Urothelium cell line (cell line): ENCODE measurements around the gene CFAP57.
"Not testable (repeated sequence)": the region's sequence is repeated elsewhere in the genome, so short reads cannot be mapped to it uniquely, and the experiment has no call there.

ENCODE experiments used
- DNase-seq: peaks from one replicate; pipeline ENCODE4 v3.0.0; 2011; ENCODE audit warnings: low spot score, mixed read lengths
- FAIRE-seq: peaks from 2 replicates; lab custom pipeline; 2011; peaks lifted over from hg19 to GRCh38; lab: Jason Lieb, UNC

CFAP57 gene

DNA sequence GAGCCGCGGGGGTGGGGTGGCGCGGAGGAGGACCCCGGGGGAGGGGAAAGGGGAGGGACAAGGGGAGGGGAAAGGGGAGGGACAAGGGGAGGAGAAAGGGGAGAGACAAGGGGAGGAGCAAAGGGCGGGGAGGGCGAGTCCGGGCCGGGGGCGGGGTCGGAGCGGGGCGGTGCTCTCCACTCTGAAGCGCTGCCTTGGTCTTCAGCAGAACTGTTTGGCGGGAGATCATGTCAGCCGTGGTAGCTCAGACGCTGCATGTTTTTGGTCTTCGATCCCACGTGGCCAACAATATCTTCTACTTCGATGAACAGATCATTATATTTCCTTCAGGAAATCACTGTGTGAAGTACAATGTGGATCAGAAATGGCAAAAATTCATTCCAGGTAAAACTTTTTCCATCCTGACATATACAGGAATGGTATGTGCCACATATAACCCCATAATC, 420 bp downstream of the CFAP57 start:
- DNase-seq: peak; percentile 97
- peak; percentile 88 for FAIRE-seq

DNA sequence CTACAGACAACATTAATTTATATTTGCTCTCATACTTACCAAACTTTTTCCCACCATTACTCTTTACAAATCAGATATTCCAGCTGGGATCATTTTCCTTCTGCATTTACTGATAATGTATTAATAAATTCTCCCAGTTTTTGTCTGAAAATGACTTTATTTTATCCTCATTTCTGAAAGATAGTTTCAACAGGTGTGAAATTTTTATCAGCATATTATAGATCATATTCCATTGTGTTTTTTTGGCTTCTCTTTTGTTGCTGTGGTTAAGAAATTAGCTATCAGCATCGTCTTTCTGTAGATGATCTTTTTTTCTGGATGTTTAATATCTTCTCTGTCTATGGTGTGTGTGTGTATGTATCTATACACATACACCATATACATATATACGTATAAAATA, 2.7 kb downstream of the CFAP57 start:
- no peak for DNase-seq
- FAIRE-seq: no peak

DNA sequence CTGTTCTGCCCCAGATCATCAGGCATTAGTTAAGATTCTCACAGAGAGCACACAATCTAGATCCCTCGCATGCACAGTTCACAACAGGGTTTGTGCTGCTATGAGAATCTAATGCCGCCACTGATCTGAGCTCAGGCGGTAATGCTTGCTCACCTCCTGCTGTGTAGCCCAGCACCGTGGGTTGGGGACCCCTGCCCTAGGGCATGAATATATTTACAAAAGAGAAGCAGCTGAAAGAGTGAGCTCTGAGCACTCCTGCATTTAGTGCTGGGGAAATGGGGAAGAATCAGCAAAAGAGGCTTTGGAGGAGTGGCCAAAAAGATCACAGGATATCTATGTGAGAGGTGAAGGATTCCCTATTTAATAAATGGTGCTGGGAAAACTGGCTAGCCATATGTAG, 5.6 kb downstream of the CFAP57 start:
- DNase-seq (no peak), FAIRE-seq (no peak)

DNA sequence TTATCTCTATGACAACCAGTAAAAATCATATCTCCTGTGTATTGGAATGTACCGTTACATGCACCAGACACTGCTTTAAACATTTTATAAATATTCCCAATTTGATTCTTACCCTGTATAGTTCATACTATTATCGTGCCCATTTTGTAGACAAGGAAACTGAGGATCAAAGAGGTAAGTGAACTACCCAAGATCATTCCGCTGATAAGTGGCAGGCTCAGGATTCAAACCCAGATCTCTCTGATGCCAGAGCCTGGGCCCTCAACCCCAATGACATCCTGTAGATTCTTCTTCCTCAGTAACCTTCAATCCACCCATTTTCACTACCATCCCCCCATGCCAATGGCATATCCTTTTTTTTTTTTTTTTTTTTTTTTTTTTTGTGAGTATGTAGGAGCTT, 12.3 kb downstream of the CFAP57 start:
- DNase-seq (no peak), FAIRE-seq (no peak)

DNA sequence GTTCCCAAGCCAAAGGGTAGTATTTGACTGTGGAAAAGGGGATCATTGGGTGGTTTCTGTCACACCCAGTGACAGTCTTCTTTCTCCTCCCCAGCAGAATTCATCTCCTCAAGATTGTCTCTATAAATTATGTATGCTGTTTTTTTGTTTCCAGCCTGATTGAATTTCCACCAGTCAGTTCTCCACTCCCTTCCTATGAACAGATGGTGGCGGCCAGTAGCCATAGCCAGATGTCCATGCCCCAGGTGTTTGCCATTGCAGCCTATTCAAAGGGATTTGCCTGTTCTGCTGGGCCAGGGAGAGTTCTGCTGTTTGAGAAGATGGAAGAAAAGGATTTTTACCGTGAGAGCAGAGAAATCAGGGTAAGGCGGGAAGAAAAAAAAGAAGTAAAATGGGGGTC, 12.9 kb downstream of the CFAP57 start:
- no peak for DNase-seq
- FAIRE-seq: no peak

DNA sequence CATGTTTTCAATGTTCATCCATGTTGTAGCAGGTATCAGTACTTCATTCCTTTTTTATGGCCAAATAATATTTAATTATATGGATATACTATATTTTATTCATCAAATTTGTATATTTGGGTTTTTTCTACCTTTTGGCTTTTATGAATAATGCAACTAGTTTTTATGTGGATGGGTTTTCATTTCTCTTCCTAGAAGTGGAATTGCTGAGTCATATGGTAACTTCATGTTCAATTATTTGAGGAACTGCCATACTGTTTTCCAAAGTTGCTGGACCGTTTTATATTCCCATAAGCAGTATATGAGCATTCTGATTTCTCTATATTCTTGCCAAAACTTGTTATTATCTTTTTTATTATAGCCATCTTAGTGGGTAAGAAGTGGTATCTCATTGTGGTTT, 16.0 kb downstream of the CFAP57 start:
- DNase-seq: no peak
- no peak for FAIRE-seq

DNA sequence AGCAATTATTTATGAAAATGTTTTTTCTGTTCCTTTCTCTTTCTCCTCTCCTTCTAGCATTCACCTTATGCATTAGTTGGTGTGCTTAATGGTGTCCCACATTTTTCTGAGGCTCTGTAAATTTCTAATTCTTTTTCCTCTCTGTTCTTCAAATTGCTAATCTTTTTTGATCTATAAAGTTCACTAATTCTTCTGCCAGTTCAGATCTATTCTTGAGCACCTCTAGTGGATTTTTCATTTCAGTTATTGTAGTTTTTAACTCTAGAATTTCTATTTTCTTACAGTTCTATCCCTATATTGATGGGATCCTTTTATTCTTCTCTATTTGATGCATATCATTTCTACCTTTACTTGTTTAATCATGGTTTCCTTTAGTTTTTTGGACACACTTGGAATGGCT, 22.4 kb downstream of the CFAP57 start:
- no peak for DNase-seq
- no peak for FAIRE-seq

DNA sequence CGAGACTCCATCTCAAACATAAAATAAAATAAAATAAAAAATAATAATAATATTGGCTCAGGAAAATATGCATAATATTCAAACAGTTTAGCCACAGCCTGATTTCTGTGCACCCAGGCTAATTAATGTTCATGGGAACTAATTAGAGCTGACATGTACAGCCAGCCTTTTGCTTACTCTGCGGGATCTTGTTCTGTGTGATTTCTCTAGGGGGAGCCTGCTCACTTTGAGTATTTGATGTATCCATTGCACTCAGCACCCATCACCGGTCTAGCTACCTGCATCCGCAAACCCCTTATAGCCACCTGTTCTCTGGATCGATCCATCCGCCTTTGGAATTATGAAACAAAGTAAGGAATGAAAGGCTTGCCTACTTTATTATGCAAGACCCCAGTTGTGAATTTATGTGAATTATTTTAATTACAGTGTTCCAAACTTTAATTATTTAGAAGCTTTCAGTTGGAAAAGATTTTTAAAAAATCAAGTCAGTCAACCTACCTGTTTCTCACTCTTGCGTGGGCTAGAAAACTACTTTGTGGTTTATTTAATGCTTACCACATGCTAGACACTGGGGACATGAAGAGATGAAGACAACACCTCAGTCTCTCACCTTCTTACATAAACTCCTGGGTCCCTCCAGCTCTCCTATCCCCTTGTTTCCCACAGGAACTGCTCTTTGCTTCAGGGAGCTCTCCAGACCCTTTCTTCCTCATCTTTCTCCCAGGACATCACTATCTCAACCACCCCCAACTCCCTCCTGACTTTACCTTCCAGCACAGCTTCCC, 25.4 kb downstream of the CFAP57 start:
- no peak for FAIRE-seq
- DNase-seq: no peak

DNA sequence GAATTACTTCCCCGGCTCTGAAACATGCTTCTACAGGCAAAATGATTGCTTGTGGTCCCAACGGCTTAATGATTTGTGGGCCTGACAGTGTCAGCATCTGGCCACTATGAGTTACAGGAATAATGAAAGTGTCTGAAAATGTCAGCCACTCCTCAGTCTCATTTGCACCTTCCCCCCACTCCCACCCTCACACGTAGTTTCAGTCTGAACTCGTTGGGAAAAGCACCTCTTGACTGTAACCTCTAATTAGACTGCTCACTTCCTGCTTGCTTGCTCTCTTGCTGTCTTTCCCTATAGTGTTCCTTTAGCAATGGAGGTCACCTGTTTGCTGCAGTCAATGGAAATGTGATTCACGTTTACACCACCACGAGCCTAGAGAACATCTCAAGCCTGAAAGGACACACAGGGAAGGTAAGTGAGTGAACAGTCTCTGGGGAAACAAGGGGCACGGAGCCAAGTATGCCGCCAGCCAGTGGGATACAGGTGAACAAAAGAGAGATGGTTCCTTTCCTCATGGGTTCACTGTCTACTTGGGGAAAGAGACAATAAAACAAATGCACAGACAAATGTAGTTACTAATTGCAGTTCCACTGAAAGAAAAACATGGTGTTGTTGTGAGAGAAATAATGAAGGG, 27.1 kb downstream of the CFAP57 start:
- no peak for DNase-seq
- peak; percentile 79 for FAIRE-seq

DNA sequence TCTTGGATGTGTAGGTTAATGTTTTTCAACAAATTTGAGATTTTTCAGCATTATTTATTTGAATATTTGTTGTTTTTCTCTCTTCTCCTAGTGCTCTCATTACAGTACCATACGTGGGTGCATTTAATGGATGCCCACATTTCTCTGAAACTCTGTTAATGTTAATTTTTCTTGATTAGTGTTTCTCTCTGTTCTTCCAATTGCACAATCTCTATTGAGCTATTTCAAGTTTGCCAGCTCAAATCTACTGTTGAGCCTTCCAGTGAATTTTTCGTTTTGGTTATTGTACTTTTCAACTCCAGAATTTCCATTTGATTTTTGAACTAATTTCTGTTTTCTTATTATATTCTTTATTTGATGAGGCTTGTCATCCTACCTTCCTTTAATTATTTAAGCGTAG, 31.7 kb downstream of the CFAP57 start:
- FAIRE-seq (no peak), DNase-seq (no peak)

DNA sequence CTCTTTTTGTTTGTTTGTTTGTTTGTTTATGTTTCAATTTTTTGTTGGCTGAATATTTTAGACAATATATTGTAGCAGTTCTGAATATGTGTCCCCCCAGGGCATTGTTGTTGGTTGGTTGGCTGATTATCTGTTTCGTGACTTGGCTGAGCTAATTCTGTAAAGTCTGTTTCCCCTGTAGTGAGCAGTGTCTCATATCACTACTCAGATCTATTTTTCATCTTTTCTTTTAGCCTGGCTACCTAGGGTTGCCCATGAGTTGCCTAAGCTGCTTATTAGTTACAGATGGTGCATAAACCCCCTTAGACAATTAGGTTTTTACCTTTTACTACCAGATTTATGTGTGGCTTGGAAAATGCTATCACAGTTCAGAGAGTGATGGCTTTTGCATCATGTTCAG, 32.3 kb downstream of the CFAP57 start:
- DNase-seq (no peak), FAIRE-seq (no peak)

DNA sequence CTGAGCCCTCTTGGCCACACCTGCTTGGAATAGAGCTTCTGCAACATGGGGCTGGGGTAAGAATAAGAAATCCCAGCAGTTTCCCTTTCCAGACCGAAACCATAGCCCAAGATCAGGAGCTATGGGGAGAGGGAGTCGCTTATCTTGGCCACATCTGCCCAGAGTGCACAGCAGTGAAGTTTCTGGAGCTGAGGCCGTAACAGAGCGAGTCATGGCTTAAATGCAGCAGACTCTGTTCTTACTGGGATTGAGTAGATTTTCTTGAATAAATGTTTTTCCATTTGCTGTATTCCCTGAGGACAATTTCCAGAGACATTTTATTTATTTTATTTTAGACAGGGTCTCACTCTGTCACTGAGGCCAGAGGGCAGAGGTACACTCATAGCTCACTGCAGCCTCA, 33.5 kb downstream of the CFAP57 start:
- DNase-seq: peak; percentile 46
- no peak for FAIRE-seq

DNA sequence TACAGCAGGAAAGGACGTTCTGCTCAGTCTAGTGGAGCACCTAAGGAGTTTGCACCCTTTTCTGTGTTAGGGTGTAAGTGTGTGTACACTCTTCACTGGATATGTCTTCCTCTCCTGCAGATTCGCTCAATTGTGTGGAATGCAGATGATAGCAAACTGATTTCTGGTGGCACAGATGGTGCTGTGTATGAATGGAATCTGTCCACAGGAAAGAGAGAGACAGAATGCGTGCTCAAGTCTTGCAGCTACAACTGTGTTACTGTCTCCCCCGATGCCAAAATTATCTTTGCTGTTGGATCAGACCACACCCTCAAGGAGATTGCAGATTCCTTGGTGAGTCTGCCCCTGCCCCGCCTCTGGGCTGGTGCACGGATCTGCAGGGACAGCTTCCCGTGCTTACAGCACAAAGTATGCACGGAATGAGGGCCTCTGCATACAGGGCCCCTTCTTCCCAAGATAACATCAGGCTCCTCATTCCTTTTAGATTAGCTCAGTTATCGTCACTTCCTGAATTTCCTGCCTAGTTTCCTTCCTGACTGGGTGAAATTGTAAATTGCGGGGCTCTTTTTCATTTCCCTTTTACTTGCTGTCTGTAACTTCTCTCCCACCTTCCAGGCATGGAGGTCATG, 34.6 kb downstream of the CFAP57 start:
- DNase-seq (peak; percentile 95), FAIRE-seq (peak; percentile 93)

DNA sequence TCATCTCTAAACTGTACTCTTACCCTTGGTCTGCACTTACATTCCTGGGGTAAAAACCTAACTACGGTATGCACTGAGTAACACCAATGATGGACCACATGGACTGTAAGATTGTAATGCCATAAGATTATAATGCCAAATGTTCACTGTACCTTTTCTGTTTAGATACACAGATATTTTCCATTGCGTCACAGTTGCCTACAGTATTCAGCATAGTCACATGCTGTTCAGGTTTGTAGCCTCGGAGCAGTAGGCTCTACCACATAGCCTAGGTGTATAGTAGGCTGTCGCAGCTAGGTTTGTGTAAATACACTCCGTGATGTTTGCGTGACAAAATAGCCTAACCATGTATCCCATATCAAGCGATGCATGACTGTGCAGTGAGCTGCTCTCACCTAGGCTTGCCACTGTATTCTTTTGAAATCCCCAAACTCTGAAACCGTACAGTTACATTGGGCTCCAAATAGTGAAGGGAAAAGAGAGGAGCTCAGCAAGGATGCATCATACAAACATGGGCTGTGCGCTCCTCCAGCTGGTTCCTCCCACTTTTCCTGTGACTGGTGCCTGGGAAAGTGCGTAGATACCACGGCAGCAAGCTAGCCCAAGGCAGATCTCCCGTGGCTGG, 35.2 kb downstream of the CFAP57 start:
- DNase-seq (peak; percentile 62), FAIRE-seq (peak; percentile 67)

DNA sequence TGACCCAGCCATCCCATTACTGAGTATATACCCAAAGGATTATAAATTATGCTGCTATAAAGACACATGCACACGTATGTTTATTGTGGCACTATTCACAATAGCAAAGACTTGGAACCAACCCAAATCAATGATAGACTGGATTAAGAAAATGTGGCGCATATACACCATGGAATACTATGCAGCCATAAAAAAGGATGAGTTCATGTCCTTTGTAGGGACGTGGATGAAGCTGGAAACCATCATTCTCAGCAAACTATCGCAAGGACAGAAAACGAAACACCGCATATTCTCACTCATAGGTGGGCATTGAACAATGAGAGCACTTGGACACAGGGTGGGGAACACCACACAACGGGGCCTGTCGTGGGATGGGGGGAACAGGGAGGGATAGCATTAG, 36.1 kb downstream of the CFAP57 start:
- not testable (repeated sequence) for DNase-seq, FAIRE-seq

DNA sequence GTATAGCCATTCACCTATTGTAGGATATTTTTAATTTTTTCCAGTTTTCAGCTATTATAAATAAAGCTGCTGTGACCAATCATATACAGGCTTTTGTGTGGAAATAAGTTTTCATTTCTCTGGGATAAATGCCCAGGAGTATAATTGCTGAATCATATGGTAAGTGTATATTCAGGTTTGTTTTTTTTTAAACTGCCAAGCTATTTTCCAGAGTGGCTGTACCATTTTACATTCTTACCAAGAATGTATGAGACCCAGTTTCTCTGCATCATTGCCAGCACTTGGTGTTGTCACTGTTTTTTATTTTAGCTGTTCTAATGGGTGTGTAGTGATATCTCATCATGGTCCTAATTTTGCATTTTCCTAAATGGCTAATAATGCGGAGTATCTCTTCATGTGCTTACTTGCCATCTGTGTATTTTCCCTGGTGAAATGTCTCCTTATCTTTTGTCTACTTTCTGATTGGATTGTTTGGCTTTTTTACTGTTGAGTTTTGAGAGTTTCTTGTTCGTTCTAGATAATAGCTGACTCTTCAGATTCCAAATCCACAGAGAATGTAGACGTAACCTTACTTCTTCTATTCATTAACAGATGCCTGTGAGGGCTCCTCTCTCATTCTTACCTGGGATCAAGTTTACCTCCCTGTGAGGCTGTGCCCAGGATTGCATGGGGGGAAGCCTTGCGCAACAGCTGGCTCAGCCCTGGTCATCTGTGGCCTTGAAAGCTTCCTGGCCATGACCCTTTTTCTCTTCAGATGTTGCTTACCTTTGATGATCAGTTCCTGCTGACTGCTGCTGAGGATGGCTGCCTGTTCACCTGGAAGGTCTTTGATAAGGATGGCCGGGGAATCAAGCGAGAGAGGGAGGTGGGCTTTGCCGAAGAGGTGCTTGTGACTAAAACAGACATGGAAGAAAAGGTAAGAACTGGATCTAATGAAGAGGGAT, 42.6 kb downstream of the CFAP57 start:
- DNase-seq (no peak), FAIRE-seq (no peak)

DNA sequence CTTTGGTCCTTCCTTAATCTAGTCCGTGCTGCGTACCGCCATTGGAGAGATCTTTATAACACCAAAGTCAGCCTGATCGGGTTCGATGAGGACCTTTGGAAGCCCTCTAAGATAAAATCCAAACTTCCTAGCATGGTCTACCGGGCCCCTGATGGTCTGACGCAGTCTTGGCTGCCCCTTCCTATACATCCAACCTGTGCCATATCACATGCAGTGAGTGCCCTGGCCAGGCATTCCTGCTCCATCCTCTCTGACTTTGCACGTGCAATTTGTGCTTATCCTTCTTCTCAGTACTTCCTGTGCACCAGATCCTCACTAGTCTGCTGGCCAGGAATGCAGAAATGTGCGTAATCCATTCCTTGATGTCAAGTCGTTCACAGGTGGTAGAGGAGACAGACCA, 45.6 kb downstream of the CFAP57 start:
- peak; percentile 88 for FAIRE-seq
- DNase-seq: no peak

DNA sequence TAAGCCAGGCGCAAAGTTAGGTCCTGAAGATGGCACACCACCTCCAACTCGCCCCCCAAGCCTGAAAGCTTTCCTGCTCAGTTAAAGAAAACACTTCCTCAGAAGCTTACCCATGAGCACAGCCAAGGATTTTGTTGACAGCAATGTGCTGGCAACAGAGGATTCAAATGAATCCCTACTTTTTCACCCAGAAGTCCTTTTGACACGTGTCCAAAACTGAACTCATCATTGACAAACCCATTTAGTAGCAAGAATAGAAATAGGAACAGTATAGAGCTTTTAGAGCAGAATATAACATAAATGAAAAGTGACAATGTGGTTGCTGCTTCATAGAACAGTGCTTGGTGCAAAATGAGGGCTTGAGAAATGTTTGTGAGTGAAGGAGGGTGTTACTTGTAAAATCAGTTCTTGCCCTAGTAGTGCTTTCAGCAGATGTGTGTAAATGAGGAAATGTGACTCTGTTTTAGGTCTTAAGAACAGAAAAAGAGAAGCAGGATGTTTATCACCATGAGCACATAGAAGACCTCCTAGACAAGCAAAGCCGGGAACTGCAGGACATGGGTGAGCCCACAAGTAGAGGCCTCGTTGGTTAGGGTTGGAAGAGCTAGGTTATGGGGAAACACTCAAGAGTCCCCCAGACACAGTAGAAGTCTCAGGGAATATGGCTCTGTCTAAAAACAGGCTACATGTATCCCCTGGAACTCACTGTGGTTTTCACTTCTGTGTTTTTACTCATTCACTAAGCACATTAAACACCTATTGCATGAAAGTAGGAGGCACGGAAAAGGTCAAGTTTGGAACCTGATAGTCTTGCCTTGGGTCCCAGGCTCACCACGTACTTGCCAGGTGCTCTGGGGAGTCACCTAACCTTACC, 49.0 kb downstream of the CFAP57 start:
- FAIRE-seq: no peak
- DNase-seq: no peak

DNA sequence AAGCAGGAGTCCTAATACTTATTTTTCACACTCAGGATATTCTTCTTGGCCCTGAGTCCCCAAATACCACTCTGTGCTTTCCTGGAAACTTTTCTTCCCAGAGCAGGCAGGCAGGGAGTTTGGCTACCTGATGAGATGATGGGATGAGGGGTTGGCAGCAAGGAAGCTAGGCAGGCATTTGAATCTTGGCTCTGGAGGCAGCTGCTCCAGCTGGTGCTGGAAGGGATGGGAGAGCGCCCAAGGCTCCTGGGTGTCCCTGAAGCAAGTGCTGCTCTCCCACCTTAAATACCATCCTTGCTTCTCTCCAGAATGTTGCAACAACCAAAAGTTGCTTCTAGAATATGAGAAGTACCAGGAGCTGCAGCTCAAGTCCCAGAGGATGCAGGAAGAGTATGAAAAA, 49.7 kb downstream of the CFAP57 start:
- DNase-seq: no peak
- peak; percentile 55 for FAIRE-seq

DNA sequence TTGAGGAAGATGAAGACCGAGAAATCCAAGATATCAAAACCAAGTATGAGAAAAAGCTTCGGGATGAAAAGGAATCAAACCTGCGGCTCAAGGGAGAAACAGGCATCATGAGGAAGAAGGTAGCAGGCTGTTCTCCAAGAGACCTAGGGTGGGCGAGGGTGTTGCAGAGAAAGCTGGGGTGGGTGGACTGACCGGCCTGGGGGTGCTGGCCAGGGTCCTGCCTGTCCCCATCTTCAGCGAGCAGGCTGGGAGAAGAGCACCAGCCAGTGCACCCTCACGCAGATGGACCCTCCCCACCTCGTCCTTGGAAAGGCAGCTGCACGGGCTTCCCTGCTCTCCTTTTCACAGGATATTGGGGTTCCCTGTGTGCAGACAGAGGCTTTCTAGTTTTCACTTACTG, 50.7 kb downstream of the CFAP57 start:
- FAIRE-seq (no peak), DNase-seq (no peak)
